ENCODE measurements around the gene MROH2A.

Gene MROH2A

GRCh38 chr2:233819884-233820773 lies 42.0 kb downstream of the MROH2A start:
- no peak for FAIRE-seq

GRCh38 chr2:233820774-233821105 lies 42.6 kb downstream of the MROH2A start:
- FAIRE-seq: no peak

- FAIRE-seq: no peak
Observed at GRCh38 chr2:233821196-233821595, 43.1 kb downstream of the MROH2A start.

GRCh38 chr2:233821709-233822100 lies 43.6 kb downstream of the MROH2A start:
- no peak for FAIRE-seq

- FAIRE-seq: no peak
Observed at GRCh38 chr2:233822101-233822771, 44.1 kb downstream of the MROH2A start.

- no peak for FAIRE-seq
Observed at GRCh38 chr2:233822781-233823730, 44.9 kb downstream of the MROH2A start.

GRCh38 chr2:233823731-233824121 lies 45.6 kb downstream of the MROH2A start:
- FAIRE-seq: no peak

- no peak for FAIRE-seq
Observed at GRCh38 chr2:233824373-233824772, 46.2 kb downstream of the MROH2A start.

GRCh38 chr2:233828546-233829192 lies 50.5 kb downstream of the MROH2A start:
- FAIRE-seq: no peak

- FAIRE-seq: no peak
Observed at GRCh38 chr2:233829193-233830110, 51.3 kb downstream of the MROH2A start.

GRCh38 chr2:233830111-233830802 lies 52.1 kb downstream of the MROH2A start:
- FAIRE-seq: no peak

- no peak for FAIRE-seq
Observed at GRCh38 chr2:233831011-233831721, 53.0 kb downstream of the MROH2A start.

- FAIRE-seq: no peak
Observed at GRCh38 chr2:233831861-233832260, 53.7 kb downstream of the MROH2A start.

- no peak for FAIRE-seq
Observed at GRCh38 chr2:233832414-233832813, 54.3 kb downstream of the MROH2A start.

GRCh38 chr2:233832869-233833311 lies 54.8 kb downstream of the MROH2A start:
- FAIRE-seq: no peak

GRCh38 chr2:233833345-233833744 lies 55.2 kb downstream of the MROH2A start:
- no peak for FAIRE-seq

GRCh38 chr2:233835230-233836186 lies 57.4 kb downstream of the MROH2A start:
- FAIRE-seq: no peak

GRCh38 chr2:233836359-233836758 lies 58.2 kb downstream of the MROH2A start:
- FAIRE-seq: no peak

- no peak for FAIRE-seq
Observed at GRCh38 chr2:233837694-233838229, 59.6 kb downstream of the MROH2A start.

All from G401.6 (cell line).